SK-N-SH treated with all-trans-retinoic acid at 6 μM for 48 hours (cell line): ENCODE results near the gene DIP2C.

Experiments
- ARNTL ChIP-seq: fragments of 450-650 bp; formaldehyde crosslinking; IDR thresholded peaks from 2 replicates; pipeline ENCODE4 v1.5.0; 2020; ENCODE audit warnings: low read depth, mild to moderate bottlenecking, moderate library complexity, borderline replicate concordance
- CREB5 ChIP-seq: fragments of 250-450 bp; sonication (Bioruptor Pico); IDR thresholded peaks from 2 replicates; pipeline ENCODE4 v1.5.1; 2020; ENCODE audit warnings: low read depth, mild to moderate bottlenecking, moderate library complexity
- CSDC2 ChIP-seq: fragments of 250-450 bp; sonication (Bioruptor Pico); IDR thresholded peaks from 2 replicates; pipeline ENCODE4 v1.5.0; 2020; ENCODE audit warnings: mild to moderate bottlenecking, moderate library complexity
- CSRNP3 ChIP-seq: fragments of 250-450 bp; sonication (Bioruptor Pico); IDR thresholded peaks from 2 replicates; pipeline ENCODE4 v1.5.1; 2021; ENCODE audit warnings: mild to moderate bottlenecking, moderate library complexity
- OSR1 ChIP-seq: fragments of 250-450 bp; sonication (Bioruptor Pico); IDR thresholded peaks from 2 replicates; pipeline ENCODE4 v1.8.0; 2022; ENCODE audit warnings: moderate library complexity, mild to moderate bottlenecking, inconsistent platforms
- PATZ1 ChIP-seq: fragments of 250-450 bp; sonication (Bioruptor Pico); IDR thresholded peaks from 2 replicates; pipeline ENCODE4 v1.8.0; 2020; ENCODE audit warnings: mild to moderate bottlenecking, moderate library complexity, borderline replicate concordance
- POU6F1 ChIP-seq: fragments of 250-450 bp; sonication (Bioruptor Pico); IDR thresholded peaks from 2 replicates; pipeline ENCODE4 v1.8.0; 2021; ENCODE audit warnings: low read depth, mild to moderate bottlenecking, moderate library complexity, borderline replicate concordance
- RARB ChIP-seq: fragments of 250-450 bp; sonication (Bioruptor Pico); IDR thresholded peaks from 2 replicates; pipeline ENCODE4 v1.8.0; 2021; ENCODE audit warnings: mild to moderate bottlenecking, moderate library complexity
- TCF4 ChIP-seq: fragments of 250-450 bp; sonication (Bioruptor Pico); IDR thresholded peaks from 2 replicates; pipeline ENCODE4 v1.8.0; 2021; ENCODE audit warnings: mild to moderate bottlenecking, moderate library complexity, borderline replicate concordance
- TOX ChIP-seq: fragments of 250-450 bp; sonication (Bioruptor Pico); IDR thresholded peaks from 2 replicates; pipeline ENCODE4 v1.8.0; 2021; ENCODE audit warnings: mild to moderate bottlenecking, moderate library complexity, borderline replicate concordance
- ZC3H10 ChIP-seq: fragments of 250-450 bp; sonication (Bioruptor Pico); IDR thresholded peaks from 2 replicates; pipeline ENCODE4 v1.5.1; 2021; ENCODE audit warnings: mild to moderate bottlenecking, moderate library complexity
- ZFP3 ChIP-seq: fragments of 250-450 bp; sonication (Bioruptor Pico); IDR thresholded peaks from 2 replicates; pipeline ENCODE4 v1.5.0; 2020; ENCODE audit warnings: mild to moderate bottlenecking, moderate library complexity
- ZFP30 ChIP-seq: fragments of 450-650 bp; formaldehyde crosslinking; IDR thresholded peaks from 2 replicates; pipeline ENCODE4 v1.5.0; 2022; ENCODE audit warnings: mild to moderate bottlenecking, moderate library complexity
- ZNF70 ChIP-seq: fragments of 450-650 bp; formaldehyde crosslinking; IDR thresholded peaks from 2 replicates; pipeline ENCODE4 v1.5.0; 2020; ENCODE audit warnings: mild to moderate bottlenecking, moderate library complexity

- TF ChIP-seq CREB5 (no peak), RARB (no peak), TCF4 (CRISPR knock-in tag) (no peak), ZFP3 (CRISPR knock-in tag) (no peak), ARNTL (no peak), PATZ1 (no peak), ZNF70 (no peak), ZFP30 (CRISPR knock-in tag) (no peak), POU6F1 (CRISPR knock-in tag) (no peak), OSR1 (CRISPR knock-in tag) (no peak), ZC3H10 (CRISPR knock-in tag) (no peak), CSRNP3 (no peak), CSDC2 (no peak), TOX (CRISPR knock-in tag) (no peak)
Observed at GRCh38 chr10:533611-534010, 155.9 kb downstream of the DIP2C start.
